Neural progenitor cell (in vitro differentiated cells): ENCODE data around the gene SNX17. TPM values are rescaled to one million over a fixed set of nuclear protein-coding genes. Genes with fewer than 3 reads are reported as not detected.

Experiments used
- DNase-seq: peaks from one replicate; pipeline ENCODE4 v3.0.0-alpha.2; 2016; ENCODE audit warnings: low spot score
- H2AFZ ChIP-seq: fragments of 200-600 bp; sonication (generic); replicated peaks from 2 replicates; pipeline ENCODE4 v1.6.1; 2016; ENCODE audit warnings: antibody characterized with exemption
- H3F3A ChIP-seq: fragments of 200-600 bp; sonication (generic); 2 replicates; pipeline ENCODE4 v1.6.1; 2016; ENCODE audit warnings: antibody characterized with exemption, low read depth
- H3K27ac ChIP-seq: fragments of 200-600 bp; sonication (generic); 2 replicates; pipeline ENCODE4 v1.5.1; 2016; ENCODE audit warnings: mild to moderate bottlenecking
- H3K27me3 ChIP-seq: fragments of 200-600 bp; sonication (generic); 2 replicates; pipeline ENCODE4 v1.6.1; 2016; ENCODE audit warnings: mild to moderate bottlenecking, moderate library complexity
- H3K36me3 ChIP-seq: fragments of 200-600 bp; sonication (generic); 2 replicates; pipeline ENCODE4 v1.5.1; 2016
- H3K4me1 ChIP-seq: fragments of 200-600 bp; sonication (generic); 2 replicates; pipeline ENCODE4 v1.6.1; 2016; ENCODE audit warnings: mixed run types
- H3K4me2 ChIP-seq: fragments of 200-600 bp; sonication (generic); 2 replicates; pipeline ENCODE4 v1.6.1; 2016
- H3K4me3 ChIP-seq: fragments of 200-600 bp; sonication (generic); 2 replicates; pipeline ENCODE4 v1.5.1; 2016
- H3K79me2 ChIP-seq: fragments of 200-600 bp; sonication (generic); 2 replicates; pipeline ENCODE4 v1.6.1; 2016; ENCODE audit warnings: low read depth
- H3K9ac ChIP-seq: fragments of 200-600 bp; sonication (generic); 2 replicates; pipeline ENCODE4 v1.6.1; 2016
- H3K9me3 ChIP-seq: fragments of 200-600 bp; sonication (generic); 2 replicates; pipeline ENCODE4 v1.5.1; 2016; ENCODE audit warnings: low read depth
- H4K20me1 ChIP-seq: fragments of 200-600 bp; sonication (generic); 2 replicates; pipeline ENCODE4 v1.6.1; 2016; ENCODE audit warnings: low read depth
- H3K27ac Mint-ChIP-seq: 3 replicates; pipeline ENCODE4 v1.8.0; 2021; ENCODE audit warnings: mixed read lengths
- H3K27me3 Mint-ChIP-seq: 2 replicates; pipeline ENCODE4 v1.8.0; 2022; ENCODE audit warnings: low read depth, mild to moderate bottlenecking, inconsistent platforms, moderate library complexity, mixed read lengths; ENCODE audit not compliant: insufficient read depth
- H3K36me3 Mint-ChIP-seq: 3 replicates; pipeline ENCODE4 v1.8.0; 2021; ENCODE audit warnings: mixed read lengths
- H3K4me1 Mint-ChIP-seq: 3 replicates; pipeline ENCODE4 v1.8.0; 2021; ENCODE audit warnings: mixed read lengths
- H3K4me3 Mint-ChIP-seq: 3 replicates; pipeline ENCODE4 v1.8.0; 2021; ENCODE audit warnings: mild to moderate bottlenecking, moderate library complexity, mixed read lengths
- H3K9me3 Mint-ChIP-seq: 3 replicates; pipeline ENCODE4 v1.8.0; 2020; ENCODE audit warnings: mixed read lengths
- EZH2 ChIP-seq: fragments of 200-600 bp; sonication (generic); IDR thresholded peaks from 2 replicates; pipeline ENCODE4 v1.6.1; 2017; ENCODE audit warnings: antibody characterized with exemption, mild to moderate bottlenecking, moderate library complexity
- EZH2phosphoT487 ChIP-seq: fragments of 200-600 bp; sonication (generic); IDR thresholded peaks from 2 replicates; pipeline ENCODE4 v1.6.1; 2017; ENCODE audit warnings: antibody characterized with exemption
- total RNA-seq: library from RNA; depleted of rRNA; stranded (reverse); fragments of >200 nt; gene quantifications from 2 replicates; pipeline ENCODE4 v1.2.3, GENCODE V29; 2015; ENCODE audit warnings: low replicate concordance
- TF ChIP-seq, protein P1 (sequence below): fragments of 200-600 bp; sonication (generic); IDR thresholded peaks from 2 replicates; pipeline ENCODE4 v1.5.1; 2017; ENCODE audit warnings: antibody characterized with exemption, mild to moderate bottlenecking

SNX17 gene, protein sequence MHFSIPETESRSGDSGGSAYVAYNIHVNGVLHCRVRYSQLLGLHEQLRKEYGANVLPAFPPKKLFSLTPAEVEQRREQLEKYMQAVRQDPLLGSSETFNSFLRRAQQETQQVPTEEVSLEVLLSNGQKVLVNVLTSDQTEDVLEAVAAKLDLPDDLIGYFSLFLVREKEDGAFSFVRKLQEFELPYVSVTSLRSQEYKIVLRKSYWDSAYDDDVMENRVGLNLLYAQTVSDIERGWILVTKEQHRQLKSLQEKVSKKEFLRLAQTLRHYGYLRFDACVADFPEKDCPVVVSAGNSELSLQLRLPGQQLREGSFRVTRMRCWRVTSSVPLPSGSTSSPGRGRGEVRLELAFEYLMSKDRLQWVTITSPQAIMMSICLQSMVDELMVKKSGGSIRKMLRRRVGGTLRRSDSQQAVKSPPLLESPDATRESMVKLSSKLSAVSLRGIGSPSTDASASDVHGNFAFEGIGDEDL
- total RNA-seq = 65.2 and 92.6 TPM in 2 replicates

DNA sequence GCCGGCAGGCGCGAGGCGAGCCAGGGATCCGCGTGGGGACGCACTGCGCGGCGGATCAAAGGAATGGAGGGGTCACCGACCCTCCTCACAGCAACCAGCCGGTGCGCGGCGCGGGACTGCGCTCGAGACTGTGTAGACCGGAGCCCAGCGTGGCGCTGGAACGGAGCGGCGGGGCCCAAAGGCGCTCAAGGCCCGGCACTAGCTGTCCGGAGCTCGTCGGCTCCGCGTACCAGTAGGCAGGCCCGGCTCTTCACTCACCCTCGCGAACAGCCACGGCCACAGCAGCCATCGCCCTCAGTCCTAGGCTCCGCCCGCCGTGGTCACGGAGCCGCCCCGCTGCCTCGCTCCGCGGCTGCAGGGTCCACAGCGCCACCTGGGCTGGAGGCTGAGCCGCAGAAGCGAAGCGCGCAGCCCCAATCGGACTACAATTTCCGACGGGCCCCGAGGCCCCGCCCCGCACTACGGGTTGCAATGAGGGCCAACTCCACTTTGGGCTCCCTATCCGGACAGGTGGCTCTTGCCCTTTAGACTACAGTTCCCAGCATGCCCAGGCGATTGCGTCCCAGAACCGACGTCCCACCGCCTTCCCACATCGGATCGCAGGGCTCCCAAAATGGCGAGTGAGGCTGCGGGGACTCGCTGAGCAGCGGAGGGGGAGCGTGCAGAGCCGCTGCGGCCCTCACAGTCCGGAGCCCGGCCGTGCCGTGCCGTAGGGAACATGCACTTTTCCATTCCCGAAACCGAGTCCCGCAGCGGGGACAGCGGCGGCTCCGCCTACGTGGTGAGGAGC, at the start of gene SNX17, which contains the start of gene EIF2B4:
TSS of gene SNX17 (plus strand) at position 591 of the 790 bp plus-strand sequence. CDS start at position 719, 128 bp downstream.
TSS of gene EIF2B4 (minus strand) at position 313 of the 790 bp plus-strand sequence. CDS start at position 289, 24 bp downstream.
- no peaks in the 10 kb centered on the region for H3K27me3 ChIP-seq
- H3K27ac ChIP-seq = no peak within 1 kb of the TSS
- H2AFZ ChIP-seq = peak within 1 kb of the TSS; percentile 75
- no peaks in the 10 kb centered on the region for H3K9me3 Mint-ChIP-seq
- H3K36me3 ChIP-seq = peaks cover 4% of the 10 kb centered on the region
- peaks cover 11% of the 10 kb centered on the region for H3K4me1 ChIP-seq
- no peaks in the 10 kb centered on the region for H3K9me3 ChIP-seq
- peak within 1 kb of the TSS; percentile 84 for H3K4me3 ChIP-seq
- H3F3A ChIP-seq = peaks cover 12% of the 10 kb centered on the region
- peak within 1 kb of the TSS; percentile 95 for H3K9ac ChIP-seq
- H3K36me3 Mint-ChIP-seq = peaks cover 32% of the 10 kb centered on the region
- peak within 1 kb of the TSS; percentile 97 for H3K4me2 ChIP-seq
- H3K27me3 Mint-ChIP-seq = peaks cover 6% of the 10 kb centered on the region
- DNase-seq = peak; percentile 99
- H3K79me2 ChIP-seq = peaks cover 48% of the 10 kb centered on the region
- peak within 1 kb of the TSS; percentile 96 for H3K27ac Mint-ChIP-seq
- peak within 1 kb of the TSS; percentile 99 for H3K4me3 Mint-ChIP-seq
- H4K20me1 ChIP-seq = peaks cover 23% of the 10 kb centered on the region
- TF ChIP-seq EZH2 = no peak
- TF ChIP-seq, protein P1, sequence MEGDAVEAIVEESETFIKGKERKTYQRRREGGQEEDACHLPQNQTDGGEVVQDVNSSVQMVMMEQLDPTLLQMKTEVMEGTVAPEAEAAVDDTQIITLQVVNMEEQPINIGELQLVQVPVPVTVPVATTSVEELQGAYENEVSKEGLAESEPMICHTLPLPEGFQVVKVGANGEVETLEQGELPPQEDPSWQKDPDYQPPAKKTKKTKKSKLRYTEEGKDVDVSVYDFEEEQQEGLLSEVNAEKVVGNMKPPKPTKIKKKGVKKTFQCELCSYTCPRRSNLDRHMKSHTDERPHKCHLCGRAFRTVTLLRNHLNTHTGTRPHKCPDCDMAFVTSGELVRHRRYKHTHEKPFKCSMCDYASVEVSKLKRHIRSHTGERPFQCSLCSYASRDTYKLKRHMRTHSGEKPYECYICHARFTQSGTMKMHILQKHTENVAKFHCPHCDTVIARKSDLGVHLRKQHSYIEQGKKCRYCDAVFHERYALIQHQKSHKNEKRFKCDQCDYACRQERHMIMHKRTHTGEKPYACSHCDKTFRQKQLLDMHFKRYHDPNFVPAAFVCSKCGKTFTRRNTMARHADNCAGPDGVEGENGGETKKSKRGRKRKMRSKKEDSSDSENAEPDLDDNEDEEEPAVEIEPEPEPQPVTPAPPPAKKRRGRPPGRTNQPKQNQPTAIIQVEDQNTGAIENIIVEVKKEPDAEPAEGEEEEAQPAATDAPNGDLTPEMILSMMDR = peak; percentile 75
- peaks cover 19% of the 10 kb centered on the region for H3K4me1 Mint-ChIP-seq

DNA sequence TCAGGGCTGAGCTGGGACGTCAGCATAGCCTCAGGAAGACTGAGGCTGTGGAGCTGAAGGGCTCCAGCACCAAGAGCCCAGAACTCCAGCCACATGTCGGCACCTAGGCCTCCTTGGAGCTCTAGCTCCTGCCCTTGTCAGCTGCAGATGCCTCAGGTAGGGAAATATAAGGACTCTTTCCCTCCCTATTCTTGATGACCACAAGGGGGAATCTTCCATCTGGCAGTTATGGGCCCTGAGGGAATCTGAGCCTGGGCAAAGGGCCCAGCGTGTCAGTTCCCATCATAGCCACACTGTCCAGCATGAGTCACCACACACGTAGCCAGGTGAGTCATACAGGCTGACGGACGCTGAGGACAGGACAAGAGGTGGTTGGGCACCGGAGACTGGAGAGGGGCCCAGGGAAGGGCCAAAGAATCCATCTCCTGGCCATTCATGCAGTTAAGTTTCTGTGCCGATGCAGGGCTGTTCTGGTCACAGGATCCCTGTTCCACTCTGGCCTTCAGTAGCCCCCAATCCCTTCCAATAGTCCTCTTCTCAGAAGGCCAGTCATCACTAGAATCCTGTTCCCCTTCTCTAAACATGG, 49.4 kb upstream of the SNX17 start:
- Histone ChIP-seq H3K4me1 (no peaks in the 10 kb centered on the region), H3K36me3 (no peaks in the 10 kb centered on the region), H3K9ac (no peak overlapping the region), H2AFZ (no peak overlapping the region), H3K9me3 (no peaks in the 10 kb centered on the region), H3K4me2 (no peak overlapping the region), H3K4me3 (no peak overlapping the region), H4K20me1 (no peaks in the 10 kb centered on the region), H3K79me2 (peaks cover 11% of the 10 kb centered on the region), H3F3A (peaks cover 23% of the 10 kb centered on the region), H3K27ac (no peak overlapping the region), H3K27me3 (no peaks in the 10 kb centered on the region)
- Mint-ChIP-seq H3K27me3 (peaks cover 4% of the 10 kb centered on the region), H3K36me3 (peaks cover 4% of the 10 kb centered on the region), H3K27ac (no peak overlapping the region), H3K4me3 (peak overlapping the region; percentile 95), H3K9me3 (no peaks in the 10 kb centered on the region), H3K4me1 (peaks cover 9% of the 10 kb centered on the region)
- peak; percentile 19 for DNase-seq
- TF ChIP-seq EZH2 = no peak
- TF ChIP-seq, protein P1 = peak; percentile 26

DNA sequence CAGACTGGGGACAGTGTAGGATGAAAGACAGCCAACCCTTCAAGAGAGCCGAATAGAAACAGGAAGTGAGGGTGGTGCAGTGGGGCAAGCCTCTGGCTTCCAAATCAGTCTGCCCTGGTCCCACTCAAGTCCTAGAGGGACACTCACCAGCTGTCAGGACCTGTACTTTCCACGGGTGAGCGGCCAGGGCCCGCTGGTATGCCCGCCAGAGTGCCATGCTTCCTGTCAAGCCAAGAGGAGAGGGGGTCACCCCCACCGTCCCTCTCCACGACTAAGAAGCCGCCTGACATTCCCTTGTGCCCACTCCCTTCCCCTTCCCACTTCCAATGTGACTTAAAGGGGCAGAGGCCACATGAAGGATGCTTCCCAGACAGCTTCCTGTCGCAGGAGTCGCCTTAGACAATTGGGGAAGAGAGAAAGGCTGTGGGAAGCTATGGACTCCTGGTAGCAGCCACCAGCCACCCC, 48.1 kb upstream of the SNX17 start:
- no peaks in the 10 kb centered on the region for H3K9me3 ChIP-seq
- H3K4me1 ChIP-seq = no peaks in the 10 kb centered on the region
- no peak for TF ChIP-seq EZH2
- TF ChIP-seq, protein P1 = no peak
- TF ChIP-seq EZH2phosphoT487 = no peak
- peak overlapping the region; percentile 93 for H3K4me2 ChIP-seq
- no peak for DNase-seq
- peak overlapping the region; percentile 27 for H2AFZ ChIP-seq
- no peak overlapping the region for H3K27ac ChIP-seq
- H3K27ac Mint-ChIP-seq = no peak overlapping the region
- H3K4me3 Mint-ChIP-seq = peak overlapping the region; percentile 95
- no peaks in the 10 kb centered on the region for H3K27me3 ChIP-seq
- no peaks in the 10 kb centered on the region for H3K9me3 Mint-ChIP-seq
- H4K20me1 ChIP-seq = no peaks in the 10 kb centered on the region
- H3K27me3 Mint-ChIP-seq = peaks cover 6% of the 10 kb centered on the region
- peaks cover 26% of the 10 kb centered on the region for H3F3A ChIP-seq
- no peaks in the 10 kb centered on the region for H3K36me3 ChIP-seq
- peaks cover 11% of the 10 kb centered on the region for H3K36me3 Mint-ChIP-seq
- H3K4me3 ChIP-seq = peak overlapping the region; percentile 80
- peaks cover 11% of the 10 kb centered on the region for H3K79me2 ChIP-seq
- H3K4me1 Mint-ChIP-seq = peaks cover 9% of the 10 kb centered on the region
- H3K9ac ChIP-seq = peak overlapping the region; percentile 97
